HepG2 (cell line): ENCODE measurements around the gene WNT3. TPM values are rescaled to one million over a fixed set of nuclear protein-coding genes. Genes with fewer than 3 reads are reported as not detected.

Experiments
- AGO2 ChIP-seq: fragments of 200-400 bp; formaldehyde crosslinking; optimal IDR thresholded peaks from 2 replicates; pipeline ENCODE3; 2017; ENCODE audit warnings: mild to moderate bottlenecking, low read depth, low read length, moderate library complexity
- KDM2A ChIP-seq: sonication (generic); formaldehyde crosslinking; IDR thresholded peaks from 2 replicates; pipeline ENCODE4 v1.4.0; 2020; ENCODE audit warnings: low read depth, missing genetic modification reagents, borderline replicate concordance
- MNT ChIP-seq: fragments of 450-650 bp; IDR thresholded peaks from 2 replicates; pipeline ENCODE4 v1.6.1; 2016
- NR2C2 ChIP-seq: sonication (generic); formaldehyde crosslinking; IDR thresholded peaks from 2 replicates; pipeline ENCODE4 v1.4.0; 2020; ENCODE audit warnings: missing genetic modification reagents, mild to moderate bottlenecking, moderate library complexity, borderline replicate concordance
- PAF1 ChIP-seq: IDR thresholded peaks from 2 replicates; pipeline ENCODE4 v1.6.1; 2016; ENCODE audit warnings: missing genetic modification reagents, missing compliant biosample characterization
- PCBP2 ChIP-seq: fragments of 200-400 bp; formaldehyde crosslinking; optimal IDR thresholded peaks from 2 replicates; pipeline ENCODE3; 2018; ENCODE audit warnings: low read length, low read depth; ENCODE audit not compliant: poor library complexity, severe bottlenecking
- PHB2 ChIP-seq: fragments of 450-650 bp; IDR thresholded peaks from 2 replicates; pipeline ENCODE4 v1.6.1; 2018; ENCODE audit not compliant: partially characterized antibody
- SNAI1 ChIP-seq: sonication (generic); formaldehyde crosslinking; IDR thresholded peaks from 2 replicates; pipeline ENCODE4 v1.5.0; 2020; ENCODE audit warnings: mild to moderate bottlenecking, missing genetic modification reagents, borderline replicate concordance
- SRSF1 ChIP-seq: fragments of 200-400 bp; formaldehyde crosslinking; optimal IDR thresholded peaks from 2 replicates; pipeline ENCODE3; 2017; ENCODE audit warnings: mild to moderate bottlenecking, low read depth, low read length, moderate library complexity
- ZFP62 ChIP-seq: sonication (generic); formaldehyde crosslinking; IDR thresholded peaks from 2 replicates; pipeline ENCODE4 v1.4.0; 2020; ENCODE audit warnings: missing genetic modification reagents
- ZFX ChIP-seq: sonication (generic); formaldehyde crosslinking; IDR thresholded peaks from 2 replicates; pipeline ENCODE4 v1.4.0; 2020; ENCODE audit warnings: mild to moderate bottlenecking, low read depth, missing genetic modification reagents, moderate library complexity
- ZNF121 ChIP-seq: sonication (generic); formaldehyde crosslinking; IDR thresholded peaks from 2 replicates; pipeline ENCODE4 v1.5.0; 2020; ENCODE audit warnings: mild to moderate bottlenecking, missing genetic modification reagents
- ZNF512B ChIP-seq: sonication (generic); formaldehyde crosslinking; IDR thresholded peaks from 2 replicates; pipeline ENCODE4 v1.5.1; 2020; ENCODE audit warnings: missing genetic modification reagents, mild to moderate bottlenecking, borderline replicate concordance
- ZNF567 ChIP-seq: sonication (generic); formaldehyde crosslinking; IDR thresholded peaks from 2 replicates; pipeline ENCODE4 v1.8.1; 2023; ENCODE audit warnings: mild to moderate bottlenecking, missing genetic modification reagents, borderline replicate concordance
- ZNF607 ChIP-seq: sonication (generic); formaldehyde crosslinking; IDR thresholded peaks from 2 replicates; pipeline ENCODE4 v1.5.1; 2020; ENCODE audit warnings: missing genetic modification reagents, mild to moderate bottlenecking, borderline replicate concordance
- ZNF782 ChIP-seq: sonication (generic); formaldehyde crosslinking; IDR thresholded peaks from 2 replicates; pipeline ENCODE4 v1.4.0; 2020; ENCODE audit warnings: missing genetic modification reagents, mild to moderate bottlenecking, borderline replicate concordance
- polyA plus RNA-seq, 8 experiments: library from polyadenylated mRNA; depleted of rRNA in 3 of 8; stranded (reverse) in 7 of 8; unstranded in 1 of 8; fragments of >200 nt; fragmentation: Illumina TruSeq in 4 of 8; extraction: Trizol in 4 of 8; gene quantifications; 2 replicates each; pipeline versions ENCODE4 v1.2.1 to v1.2.3, GENCODE V29; 2011 to 2016; ENCODE audit warnings: low read depth in 4 of 8, missing spikeins in 1 of 8, mixed read lengths in 1 of 8; ENCODE audit not compliant: insufficient read depth in 1 of 8
- total RNA-seq, 5 experiments: library from RNA; depleted of rRNA; stranded (reverse); fragments of >200 nt; fragmentation: Illumina TruSeq; extraction: Trizol; gene quantifications; 2 replicates each; pipeline ENCODE4 v1.2.3, GENCODE V29; 2016; ENCODE audit warnings: low read depth in 1 of 5
- TF ChIP-seq, protein P1 (sequence below): sonication (generic); formaldehyde crosslinking; IDR thresholded peaks from 2 replicates; pipeline ENCODE4 v1.4.0; 2020; ENCODE audit warnings: missing genetic modification reagents
- TF ChIP-seq, protein P2 (sequence below): sonication (generic); formaldehyde crosslinking; IDR thresholded peaks from 2 replicates; pipeline ENCODE4 v1.5.1; 2020; ENCODE audit warnings: missing genetic modification reagents, mild to moderate bottlenecking, borderline replicate concordance
- TF ChIP-seq, protein P3 (sequence below): sonication (generic); formaldehyde crosslinking; IDR thresholded peaks from 2 replicates; pipeline ENCODE4 v1.9.0; 2022; ENCODE audit warnings: missing genetic modification reagents, mild to moderate bottlenecking, borderline replicate concordance

Gene WNT3
- total and polyA plus RNA-seq, 2 of the 13 experiments (the other 11 are each of a cell fraction or from before 2014, with no cell fraction given): 8.5 to 10.3 TPM

- TF ChIP-seq SNAI1 (CRISPR knock-in tag) (no peak), SRSF1 (peak; percentile 2), MNT (no peak), PCBP2 (no peak), ZNF121 (no peak), NR2C2 (CRISPR knock-in tag) (no peak), ZNF567 (CRISPR knock-in tag) (no peak), AGO2 (no peak), ZFP62 (no peak; the same call in 1 of the 2 replicates), ZNF512B (CRISPR knock-in tag) (0 out of 2 replicates have a peak, but pooled peaks have one; percentile 19), ZNF607 (CRISPR knock-in tag) (no peak), ZFX (peak; percentile 33; the same call in 1 of the 2 replicates), PAF1 (CRISPR knock-in tag) (no peak), KDM2A (CRISPR knock-in tag) (peak; percentile 37; the same call in 1 of the 2 replicates), PHB2 (no peak), ZNF782 (CRISPR knock-in tag) (0 out of 2 replicates have a peak, but pooled peaks have one; percentile 20)
- TF ChIP-seq, protein P1, sequence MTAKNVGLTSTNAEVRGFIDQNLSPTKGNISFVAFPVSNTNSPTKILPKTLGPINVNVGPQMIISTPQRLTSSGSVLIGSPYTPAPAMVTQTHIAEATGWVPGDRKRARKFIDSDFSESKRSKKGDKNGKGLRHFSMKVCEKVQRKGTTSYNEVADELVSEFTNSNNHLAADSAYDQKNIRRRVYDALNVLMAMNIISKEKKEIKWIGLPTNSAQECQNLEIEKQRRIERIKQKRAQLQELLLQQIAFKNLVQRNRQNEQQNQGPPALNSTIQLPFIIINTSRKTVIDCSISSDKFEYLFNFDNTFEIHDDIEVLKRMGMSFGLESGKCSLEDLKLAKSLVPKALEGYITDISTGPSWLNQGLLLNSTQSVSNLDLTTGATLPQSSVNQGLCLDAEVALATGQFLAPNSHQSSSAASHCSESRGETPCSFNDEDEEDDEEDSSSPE (CRISPR knock-in tag): 0 out of 2 replicates have a peak, but pooled peaks have one; percentile 17
- TF ChIP-seq, protein P2, sequence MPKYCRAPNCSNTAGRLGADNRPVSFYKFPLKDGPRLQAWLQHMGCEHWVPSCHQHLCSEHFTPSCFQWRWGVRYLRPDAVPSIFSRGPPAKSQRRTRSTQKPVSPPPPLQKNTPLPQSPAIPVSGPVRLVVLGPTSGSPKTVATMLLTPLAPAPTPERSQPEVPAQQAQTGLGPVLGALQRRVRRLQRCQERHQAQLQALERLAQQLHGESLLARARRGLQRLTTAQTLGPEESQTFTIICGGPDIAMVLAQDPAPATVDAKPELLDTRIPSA (CRISPR knock-in tag): no peak
- TF ChIP-seq, protein P3, sequence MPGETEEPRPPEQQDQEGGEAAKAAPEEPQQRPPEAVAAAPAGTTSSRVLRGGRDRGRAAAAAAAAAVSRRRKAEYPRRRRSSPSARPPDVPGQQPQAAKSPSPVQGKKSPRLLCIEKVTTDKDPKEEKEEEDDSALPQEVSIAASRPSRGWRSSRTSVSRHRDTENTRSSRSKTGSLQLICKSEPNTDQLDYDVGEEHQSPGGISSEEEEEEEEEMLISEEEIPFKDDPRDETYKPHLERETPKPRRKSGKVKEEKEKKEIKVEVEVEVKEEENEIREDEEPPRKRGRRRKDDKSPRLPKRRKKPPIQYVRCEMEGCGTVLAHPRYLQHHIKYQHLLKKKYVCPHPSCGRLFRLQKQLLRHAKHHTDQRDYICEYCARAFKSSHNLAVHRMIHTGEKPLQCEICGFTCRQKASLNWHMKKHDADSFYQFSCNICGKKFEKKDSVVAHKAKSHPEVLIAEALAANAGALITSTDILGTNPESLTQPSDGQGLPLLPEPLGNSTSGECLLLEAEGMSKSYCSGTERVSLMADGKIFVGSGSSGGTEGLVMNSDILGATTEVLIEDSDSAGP (CRISPR knock-in tag): peak; percentile 44; the same call in 1 of the 2 replicates
Measured at GRCh38 chr17:46818929-46819859, 702 bp upstream of the WNT3 start (continued).
